GM12872 (cell line): ENCODE data around the gene PLCB1.

Source experiments
- TF ChIP-seq, protein P1 (sequence below): IDR thresholded peaks from 3 replicates; pipeline ENCODE4 v1.5.1; 2011; ENCODE audit warnings: low read depth, mild to moderate bottlenecking, low read length, moderate library complexity; ENCODE audit not compliant: insufficient read depth

Gene PLCB1

DNA sequence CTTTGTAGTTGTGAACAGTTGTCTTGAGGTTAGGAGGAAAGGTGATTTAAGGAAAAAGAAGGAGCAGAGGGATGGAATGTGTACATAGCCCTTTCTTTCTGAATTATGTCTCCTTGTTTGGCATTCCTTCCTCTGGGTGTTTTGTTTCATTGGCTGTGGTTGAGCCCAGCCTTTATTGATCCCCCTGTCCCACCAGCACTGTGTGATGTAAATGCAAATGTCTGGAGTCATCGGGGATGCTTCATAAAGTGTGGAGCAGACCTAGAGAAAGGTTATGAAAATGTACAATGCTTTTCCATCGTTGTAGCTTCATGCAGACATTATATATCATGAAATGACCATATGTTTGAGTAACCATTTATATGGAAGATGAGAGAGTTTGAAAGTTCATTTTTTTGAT lies 164.5 kb downstream of the PLCB1 start:
- TF ChIP-seq, protein P1, sequence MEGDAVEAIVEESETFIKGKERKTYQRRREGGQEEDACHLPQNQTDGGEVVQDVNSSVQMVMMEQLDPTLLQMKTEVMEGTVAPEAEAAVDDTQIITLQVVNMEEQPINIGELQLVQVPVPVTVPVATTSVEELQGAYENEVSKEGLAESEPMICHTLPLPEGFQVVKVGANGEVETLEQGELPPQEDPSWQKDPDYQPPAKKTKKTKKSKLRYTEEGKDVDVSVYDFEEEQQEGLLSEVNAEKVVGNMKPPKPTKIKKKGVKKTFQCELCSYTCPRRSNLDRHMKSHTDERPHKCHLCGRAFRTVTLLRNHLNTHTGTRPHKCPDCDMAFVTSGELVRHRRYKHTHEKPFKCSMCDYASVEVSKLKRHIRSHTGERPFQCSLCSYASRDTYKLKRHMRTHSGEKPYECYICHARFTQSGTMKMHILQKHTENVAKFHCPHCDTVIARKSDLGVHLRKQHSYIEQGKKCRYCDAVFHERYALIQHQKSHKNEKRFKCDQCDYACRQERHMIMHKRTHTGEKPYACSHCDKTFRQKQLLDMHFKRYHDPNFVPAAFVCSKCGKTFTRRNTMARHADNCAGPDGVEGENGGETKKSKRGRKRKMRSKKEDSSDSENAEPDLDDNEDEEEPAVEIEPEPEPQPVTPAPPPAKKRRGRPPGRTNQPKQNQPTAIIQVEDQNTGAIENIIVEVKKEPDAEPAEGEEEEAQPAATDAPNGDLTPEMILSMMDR, result no peak

DNA sequence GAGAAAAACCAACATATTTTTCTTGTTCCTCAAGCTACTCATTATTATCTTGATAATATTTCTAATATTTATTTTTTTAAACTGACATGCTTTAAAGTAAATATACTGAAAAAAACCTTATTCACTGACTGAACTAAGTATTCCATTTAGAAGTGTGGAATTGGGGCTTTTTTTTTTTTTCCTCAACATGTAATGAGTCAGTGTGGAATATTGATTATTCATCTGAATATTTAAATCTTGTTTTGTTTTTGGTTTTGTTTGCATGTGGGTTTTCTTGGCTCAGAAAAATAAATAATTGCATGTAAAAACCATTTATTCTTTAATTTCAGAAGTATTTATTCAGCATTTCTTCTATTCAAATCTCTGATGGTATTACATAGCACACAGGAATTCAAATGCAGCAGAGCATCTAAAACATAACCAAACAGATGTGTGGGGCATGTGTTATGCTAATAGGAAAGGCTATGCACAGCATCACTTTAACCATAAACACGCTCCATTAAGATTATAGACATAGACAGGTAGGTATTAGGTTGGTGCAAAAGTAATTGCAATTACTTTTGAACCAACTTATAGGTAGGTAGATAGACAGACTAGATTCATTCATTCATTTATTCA lies 166.5 kb downstream of the PLCB1 start:
- TF ChIP-seq, protein P1, result no peak

DNA sequence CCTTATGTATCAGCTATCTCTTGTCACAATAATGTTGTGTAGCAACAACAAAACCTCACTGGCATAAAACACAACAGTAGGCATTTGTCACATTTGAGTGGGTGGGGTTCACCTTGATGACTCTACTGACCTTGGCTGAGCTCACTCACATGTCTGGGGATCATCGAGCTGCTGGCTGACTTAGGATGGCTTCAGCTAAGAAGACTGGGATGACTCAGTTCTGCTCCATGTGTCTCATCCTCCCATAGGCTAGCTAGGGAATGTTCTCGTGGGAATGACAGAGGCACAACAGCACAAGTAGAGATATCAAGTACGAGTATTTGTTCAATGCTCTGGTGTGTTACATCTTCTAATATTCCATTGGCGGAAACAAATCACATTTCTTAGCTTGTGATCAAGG lies 167.9 kb downstream of the PLCB1 start:
- TF ChIP-seq, protein P1, result no peak

DNA sequence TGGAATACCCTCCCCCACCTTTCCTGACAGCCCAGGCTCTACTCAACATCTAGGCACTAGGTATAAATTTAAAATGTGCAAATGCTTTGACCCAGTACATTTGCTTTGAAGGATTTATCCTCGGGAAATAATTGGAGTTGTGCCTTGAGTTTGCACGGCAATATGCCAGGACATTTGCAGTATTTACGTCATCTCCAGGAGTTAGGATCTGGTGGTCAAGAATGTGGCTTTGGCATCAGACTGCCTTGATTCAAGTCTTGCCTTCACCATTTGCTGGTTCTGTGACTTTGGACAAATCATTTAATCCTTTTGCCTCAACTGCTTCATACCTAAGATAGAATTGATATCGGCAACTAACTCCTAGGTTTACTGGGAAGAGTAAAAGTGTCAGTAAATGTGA lies 169.6 kb downstream of the PLCB1 start:
- TF ChIP-seq, protein P1, result no peak

DNA sequence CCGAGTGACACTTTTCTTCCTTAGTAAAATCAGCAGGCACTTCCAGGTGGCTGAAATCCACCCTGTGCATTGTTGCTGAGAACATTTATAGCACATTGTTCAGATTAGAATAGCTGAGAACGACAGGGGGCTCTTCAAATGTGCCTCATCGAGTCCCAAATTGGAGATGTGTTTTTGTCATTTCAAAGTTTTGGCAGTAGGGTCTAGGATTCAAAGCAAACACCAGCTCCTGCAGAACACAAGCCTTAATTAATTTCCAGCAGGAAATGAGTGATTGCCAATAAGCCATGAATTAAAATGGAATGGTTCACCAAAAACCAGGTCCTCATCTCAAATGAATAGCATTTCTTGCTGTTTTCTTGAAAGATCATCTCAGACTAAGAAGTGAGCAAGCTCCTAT lies 171.6 kb downstream of the PLCB1 start:
- TF ChIP-seq, protein P1, result no peak

DNA sequence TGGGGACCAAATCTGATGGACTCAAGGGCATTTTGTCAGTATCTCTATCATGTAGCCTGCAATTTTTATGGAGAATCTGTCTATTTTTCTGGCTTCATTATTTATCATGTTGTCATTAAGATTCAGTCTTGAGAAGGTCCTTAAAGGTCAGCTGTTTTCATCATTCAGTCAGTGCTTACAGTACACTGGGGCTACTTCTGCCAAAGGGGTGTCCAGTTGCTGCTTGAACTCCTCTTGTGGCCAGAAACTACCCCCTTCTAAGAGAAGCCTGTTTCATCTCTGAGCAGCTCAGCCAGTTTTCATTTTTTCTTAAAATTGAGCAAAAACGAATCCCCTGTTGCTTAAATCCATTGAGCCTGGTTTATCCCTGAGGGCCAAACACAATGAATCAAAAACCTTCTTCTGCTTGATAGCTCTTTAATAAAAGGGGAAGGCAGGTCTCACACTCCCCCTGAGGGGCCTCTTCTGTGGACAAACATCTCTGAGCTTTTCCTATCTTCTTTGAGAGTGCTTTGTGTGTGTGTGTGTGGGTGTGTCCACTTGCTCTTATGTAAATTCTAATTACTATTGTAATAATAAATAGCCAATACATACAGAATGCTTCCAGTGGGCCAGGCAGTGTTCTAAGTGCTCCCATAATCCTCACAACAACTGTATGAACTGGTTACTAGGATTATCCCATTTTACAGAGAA lies 172.2 kb downstream of the PLCB1 start:
- TF ChIP-seq, protein P1, result no peak

DNA sequence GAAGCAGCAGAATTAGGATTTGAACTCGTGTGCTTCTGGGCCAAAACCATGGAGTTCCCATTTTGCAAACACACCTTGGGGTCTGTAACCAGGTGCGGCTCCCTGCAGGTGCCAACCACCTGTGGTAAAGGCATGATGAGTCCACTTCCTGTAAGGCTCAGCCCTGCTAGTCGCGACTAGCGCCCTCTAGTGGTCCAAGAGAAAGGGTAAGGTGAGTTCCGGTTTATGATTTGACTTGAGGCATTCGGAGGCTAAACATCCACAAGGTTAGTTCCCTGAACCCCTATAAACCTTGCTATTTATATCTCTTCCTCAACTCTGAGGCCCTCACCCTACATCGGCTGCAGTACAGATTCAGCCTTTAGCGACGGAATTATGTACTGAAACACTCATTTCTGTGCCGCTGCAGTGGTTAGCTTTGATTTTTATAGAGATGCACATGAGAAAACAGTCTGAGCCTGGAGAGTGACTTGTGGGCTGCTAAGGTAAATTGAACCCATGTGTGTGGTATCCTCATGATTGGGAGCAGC lies 173.4 kb downstream of the PLCB1 start:
- TF ChIP-seq, protein P1, result peak; percentile 86
